Pancreas (tissue), 10 donors: ENCODE measurements around the gene LPAR1. TPM values are rescaled to one million over a fixed set of nuclear protein-coding genes. Genes with fewer than 3 reads are reported as not detected.
A peak's percentile ranks its signal among the peaks of the same experiment; 100 is the strongest.

Source experiments
- ATAC-seq, 4 donors: fragments of 200-7000 bp; cut with Tn5 transposase; one replicate each; pipeline versions ENCODE4 v1.8.0 to v1.9.1; 2020; ENCODE audit warnings: mild to moderate bottlenecking in 4 of 4, moderate library complexity in 4 of 4
- DNase-seq, 6 donors: peaks; one replicate each; pipeline ENCODE4 v3.0.0-alpha.2; 2020
- FAIRE-seq: peaks from 2 replicates; lab custom pipeline; 2012; peaks lifted over from hg19 to GRCh38; lab: Jason Lieb, UNC
- H3K27ac ChIP-seq, 4 donors: fragments of 200-600 bp; sonication (generic); 1 replicate in 3 of 4; 2 replicates in 1 of 4; pipeline versions ENCODE4 v1.5.0 to v1.8.0; 2020
- H3K27me3 ChIP-seq, 4 donors: fragments of 200-600 bp; one replicate each; pipeline ENCODE4 v1.8.0; 2021
- H3K36me3 ChIP-seq, 3 donors: fragments of 200-600 bp; sonication (generic) in 1 of 3; one replicate each; pipeline versions ENCODE4 v1.5.0 to v1.8.0; 2020 to 2021
- H3K4me1 ChIP-seq, 3 donors: fragments of 200-600 bp; one replicate each; pipeline ENCODE4 v1.8.0; 2021
- H3K4me3 ChIP-seq, 4 donors: fragments of 200-600 bp; sonication (generic) in 2 of 4; one replicate each; pipeline versions ENCODE4 v1.5.0 to v1.8.0; 2020 to 2021
- H3K9me3 ChIP-seq, 4 donors: fragments of 200-600 bp; one replicate each; pipeline ENCODE4 v1.8.0; 2021
- WGBS, 2 donors: extraction: QIAGEN DNeasy Blood & Tissue Kit; methylation state at CpG; one replicate each; pipeline ENCODE4 v1.1.7; 2013; 5-methylcytosine and 5-hydroxymethylcytosine counted together
- intact Hi-C, 3 donors: fragments of 100-400 bp; cut with DNase I; formaldehyde crosslinking; loops; one replicate each; pipeline versions ENCODE4 v1.11.1 to v1.14.2; 2022
- polyA plus RNA-seq, 2 donors: library from polyadenylated mRNA; stranded (reverse); fragments of 200-250 nt; gene quantifications; one replicate each; pipeline ENCODE4 v1.2.3, GENCODE V29; 2013
- total RNA-seq, 6 donors: library from RNA; stranded (reverse); fragmentation: NEBNext Ultra II Directional in 4 of 6; extraction: Animal tissue kit (Norgen Biotek cat#: 25700) in 4 of 6; gene quantifications; one replicate each; pipeline versions ENCODE4 v1.2.1 to v1.2.4, GENCODE V29; 2021 to 2023
- TF ChIP-seq, protein P1 (sequence below), 4 donors: fragments of 200-600 bp; sonication (generic) in 3 of 4; IDR thresholded peaks; one replicate each; pipeline versions ENCODE4 v1.5.0 to v1.8.0; 2021; ENCODE audit warnings: antibody characterized with exemption in 4 of 4
- donor health status: healthy with polysubstance abuse.
- donor health status: DM: no; HTN: no; CAD: no; lungs with moderate emphysema.
- donor health status: DM: no; HTN: no; CAD: no.
- donor health status: control.
- donor health status: control.
- donor health status: Bipolar disorder and iron deficiency.
- donor health status: DM: yes; HTN: yes; CAD: no.
- donor health status: DM: no; HTN: no; CAD: no.
- donor health status: DM: no; HTN: no; CAD: no.
- donor health status: DM: yes; HTN: yes; CAD: no.

LPAR1 gene
- total and polyA plus RNA-seq, 8 donors = 3.8 to 11.4 (median 5.2) TPM

GRCh38 chr9:110952540-110952859 lies 85.8 kb downstream of the LPAR1 start:
- no peak overlapping the region for H3K4me3 ChIP-seq
- no peak for ATAC-seq
- intact Hi-C loops = no loop called here

DNA sequence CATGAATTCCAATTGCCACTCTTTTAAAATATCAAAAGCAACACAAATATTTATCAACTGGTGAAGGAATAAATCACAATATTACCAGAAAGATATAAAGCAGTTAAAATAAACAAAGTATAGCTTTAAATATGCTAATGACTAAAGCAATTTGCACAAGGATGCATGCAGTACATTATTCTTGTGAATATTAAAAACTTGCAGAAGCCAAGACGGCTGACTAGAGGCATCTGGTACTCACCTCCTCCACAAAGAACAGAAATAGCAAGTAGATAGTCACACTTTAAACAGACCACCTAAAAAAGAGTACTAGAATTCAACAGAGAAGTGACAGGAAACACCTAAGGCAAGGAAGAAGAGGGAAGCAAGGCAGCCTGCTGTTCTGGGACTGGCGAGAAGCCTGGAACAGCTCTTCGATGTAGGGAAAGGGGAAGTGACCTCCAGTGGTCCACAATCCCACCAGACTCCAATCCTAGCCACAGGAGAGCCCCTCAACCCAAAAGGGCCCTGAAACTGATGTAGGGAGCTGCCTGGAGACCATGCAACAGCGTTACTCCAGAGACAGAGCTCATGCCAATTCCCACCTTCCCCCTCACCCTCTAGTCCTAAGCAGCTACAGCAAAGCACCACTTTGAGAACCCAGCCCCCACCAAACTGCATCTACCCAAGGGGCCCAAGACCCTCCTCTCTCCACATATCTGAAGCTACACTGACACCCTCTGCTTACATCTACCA lies 86.3 kb downstream of the LPAR1 start:
- H3K36me3 ChIP-seq = no peaks in the 10 kb centered on the region
- no peaks in the 10 kb centered on the region for H3K27me3 ChIP-seq
- H3K4me3 ChIP-seq = no peak overlapping the region
- DNase-seq (no peak), FAIRE-seq (no peak), ATAC-seq (no peak)
- no peaks in the 10 kb centered on the region for H3K4me1 ChIP-seq
- intact Hi-C loops = no loop called here
- 78 to 85% methylated on average over 4 of the region's 4 CpGs for WGBS, 2 donors
- H3K27ac ChIP-seq = no peak overlapping the region
- TF ChIP-seq, protein P1, sequence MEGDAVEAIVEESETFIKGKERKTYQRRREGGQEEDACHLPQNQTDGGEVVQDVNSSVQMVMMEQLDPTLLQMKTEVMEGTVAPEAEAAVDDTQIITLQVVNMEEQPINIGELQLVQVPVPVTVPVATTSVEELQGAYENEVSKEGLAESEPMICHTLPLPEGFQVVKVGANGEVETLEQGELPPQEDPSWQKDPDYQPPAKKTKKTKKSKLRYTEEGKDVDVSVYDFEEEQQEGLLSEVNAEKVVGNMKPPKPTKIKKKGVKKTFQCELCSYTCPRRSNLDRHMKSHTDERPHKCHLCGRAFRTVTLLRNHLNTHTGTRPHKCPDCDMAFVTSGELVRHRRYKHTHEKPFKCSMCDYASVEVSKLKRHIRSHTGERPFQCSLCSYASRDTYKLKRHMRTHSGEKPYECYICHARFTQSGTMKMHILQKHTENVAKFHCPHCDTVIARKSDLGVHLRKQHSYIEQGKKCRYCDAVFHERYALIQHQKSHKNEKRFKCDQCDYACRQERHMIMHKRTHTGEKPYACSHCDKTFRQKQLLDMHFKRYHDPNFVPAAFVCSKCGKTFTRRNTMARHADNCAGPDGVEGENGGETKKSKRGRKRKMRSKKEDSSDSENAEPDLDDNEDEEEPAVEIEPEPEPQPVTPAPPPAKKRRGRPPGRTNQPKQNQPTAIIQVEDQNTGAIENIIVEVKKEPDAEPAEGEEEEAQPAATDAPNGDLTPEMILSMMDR (IDR thresholded peaks at IDR 0.05) = no peak
- no peaks in the 10 kb centered on the region for H3K9me3 ChIP-seq

More at GRCh38 chr9:110952540-110952859, 85.8 kb downstream of the LPAR1 start:
- H3K4me1 ChIP-seq = no peaks in the 10 kb centered on the region
- FAIRE-seq = no peak
- H3K27me3 ChIP-seq = no peaks in the 10 kb centered on the region
- no peak overlapping the region for H3K27ac ChIP-seq
- no peaks in the 10 kb centered on the region for H3K36me3 ChIP-seq
- 91 to 96% methylated on average over 4 of the region's 4 CpGs for WGBS, 2 donors
- no peaks in the 10 kb centered on the region for H3K9me3 ChIP-seq
- peak in 1 of 6 donors; percentile 35 for DNase-seq
- TF ChIP-seq, protein P1 (IDR thresholded peaks at IDR 0.05) = no peak

DNA sequence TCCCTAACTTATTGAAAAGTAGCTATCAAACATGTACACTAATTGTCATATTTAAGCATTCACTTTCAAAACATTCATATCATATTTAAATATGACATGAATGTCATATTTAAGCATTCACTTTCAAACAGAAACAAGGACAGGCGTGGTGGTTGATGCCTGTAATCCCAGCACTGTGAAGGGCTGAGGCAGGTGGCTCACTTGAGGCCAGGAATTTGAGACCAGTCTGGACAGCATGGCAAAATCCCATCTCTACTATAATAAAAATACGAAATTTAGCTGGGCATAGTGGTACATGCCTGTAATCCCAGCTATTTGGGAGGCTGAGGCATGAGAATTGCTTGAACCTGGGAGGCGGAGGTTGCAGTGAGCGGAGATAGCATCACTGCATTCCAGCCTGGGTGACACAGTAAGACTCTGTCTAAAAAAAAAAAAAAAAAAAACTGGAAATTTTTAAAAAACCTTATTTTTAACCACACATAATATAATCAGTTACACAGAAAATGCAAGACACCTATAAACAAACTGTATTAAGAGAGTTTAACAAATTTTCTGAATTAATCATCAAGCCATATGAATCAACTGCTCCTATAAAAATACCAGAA lies 88.1 kb downstream of the LPAR1 start:
- Histone ChIP-seq H3K4me3 (no peak overlapping the region), H3K27ac (no peak overlapping the region), H3K4me1 (no peaks in the 10 kb centered on the region), H3K9me3 (no peaks in the 10 kb centered on the region), H3K36me3 (no peaks in the 10 kb centered on the region), H3K27me3 (no peaks in the 10 kb centered on the region)
- ATAC-seq = no peak
- DNase-seq = no peak
- TF ChIP-seq, protein P1 (IDR thresholded peaks at IDR 0.05) = no peak
- 93 to 94% methylated on average over 4 of the region's 4 CpGs for WGBS, 2 donors
- FAIRE-seq = no peak
- intact Hi-C loops = no loop called here

DNA sequence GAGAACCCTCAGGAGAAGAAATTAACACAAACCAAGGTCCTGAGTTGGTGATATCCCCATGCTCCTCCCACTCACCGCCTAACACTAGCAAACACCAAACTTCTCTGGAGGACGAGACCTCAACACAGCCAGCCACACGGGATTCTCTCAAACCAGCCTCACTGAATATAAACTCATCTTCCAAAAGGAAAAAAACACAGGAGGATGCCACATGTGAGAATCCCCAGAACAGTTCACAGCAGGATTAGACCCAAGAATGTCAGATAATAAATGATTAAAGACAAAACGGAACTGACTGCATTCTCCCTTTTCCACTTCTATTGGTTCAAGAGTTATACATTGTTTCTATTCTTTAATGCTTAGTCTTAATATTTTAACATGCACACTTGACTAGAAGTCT lies 89.2 kb downstream of the LPAR1 start:
- no peak for FAIRE-seq
- Histone ChIP-seq H3K27me3 (no peaks in the 10 kb centered on the region), H3K36me3 (no peaks in the 10 kb centered on the region), H3K4me3 (no peak overlapping the region), H3K4me1 (no peaks in the 10 kb centered on the region), H3K9me3 (no peaks in the 10 kb centered on the region), H3K27ac (no peak overlapping the region)
- ATAC-seq = no peak
- DNase-seq = no peak
- TF ChIP-seq, protein P1 (IDR thresholded peaks at IDR 0.05) = no peak
- WGBS, 2 donors = 64 to 66% methylated on average over 4 of the region's 4 CpGs
- intact Hi-C loops = no loop called here

DNA sequence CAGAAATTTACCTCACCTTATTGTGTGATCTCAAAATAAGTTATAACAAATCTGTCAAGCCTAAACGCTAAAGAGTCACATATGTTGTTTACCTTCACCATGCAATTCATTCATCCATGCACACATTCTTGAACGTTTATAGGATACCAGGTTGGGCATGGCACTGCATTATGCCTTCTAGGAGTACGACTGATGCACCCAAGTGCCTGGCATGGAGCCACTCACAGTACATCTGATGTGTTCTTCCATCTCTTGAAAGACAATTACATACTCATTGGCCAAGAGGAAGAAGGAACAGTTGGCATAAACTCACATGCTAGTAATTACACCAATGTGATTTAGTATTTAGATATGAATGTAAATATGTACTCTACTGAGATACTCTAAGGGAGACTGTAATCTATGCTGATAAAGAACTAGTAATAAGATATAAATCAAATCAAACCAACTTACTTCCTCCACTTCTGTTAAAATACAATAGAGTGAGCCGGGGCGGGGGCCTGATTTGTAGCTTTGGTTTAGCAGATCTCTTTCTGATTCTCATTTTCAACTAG lies 90.7 kb downstream of the LPAR1 start:
- no peak overlapping the region for H3K4me3 ChIP-seq
- H3K36me3 ChIP-seq = no peaks in the 10 kb centered on the region
- ATAC-seq (no peak), FAIRE-seq (no peak), DNase-seq (no peak)
- H3K4me1 ChIP-seq = no peaks in the 10 kb centered on the region
- intact Hi-C loops = no loop called here
- no peak overlapping the region for H3K27ac ChIP-seq
- H3K9me3 ChIP-seq = no peaks in the 10 kb centered on the region
- WGBS, 2 donors = 75% methylated on average over 5 of the region's 5 CpGs
- TF ChIP-seq, protein P1 (IDR thresholded peaks at IDR 0.05) = no peak
- H3K27me3 ChIP-seq = no peaks in the 10 kb centered on the region
